ENCODE measurements around the gene TNIK. TPM values are rescaled to one million over a fixed set of nuclear protein-coding genes. Genes with fewer than 3 reads are reported as not detected.

Gene TNIK
- total RNA-seq, 1 experiment from 2014 or later, result 7.0 TPM

DNA sequence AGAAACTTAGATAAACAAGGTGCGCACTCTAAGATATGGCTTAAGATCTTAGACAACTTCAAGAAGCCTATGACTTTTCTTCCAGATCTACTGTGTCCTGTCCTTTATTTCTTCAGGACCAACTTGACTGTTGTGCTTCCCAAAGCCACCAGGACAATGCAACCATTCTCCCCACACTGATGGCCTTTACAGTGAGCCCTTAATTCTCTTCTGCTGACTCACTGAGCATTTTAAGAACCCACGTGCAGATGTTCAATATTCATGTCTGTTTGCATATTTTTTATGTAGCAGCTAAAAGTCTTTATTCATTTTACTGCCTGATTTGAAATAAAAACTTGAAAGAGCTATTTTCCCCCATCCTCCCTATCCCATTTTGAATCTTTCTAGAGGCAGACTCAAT, 330.4 kb downstream of the TNIK start:
- CTCF ChIA-PET, result no interaction called here
- peak; percentile 41 for DNase-seq
- BruUV-seq (replicated peaks), result no TSS peak

DNA sequence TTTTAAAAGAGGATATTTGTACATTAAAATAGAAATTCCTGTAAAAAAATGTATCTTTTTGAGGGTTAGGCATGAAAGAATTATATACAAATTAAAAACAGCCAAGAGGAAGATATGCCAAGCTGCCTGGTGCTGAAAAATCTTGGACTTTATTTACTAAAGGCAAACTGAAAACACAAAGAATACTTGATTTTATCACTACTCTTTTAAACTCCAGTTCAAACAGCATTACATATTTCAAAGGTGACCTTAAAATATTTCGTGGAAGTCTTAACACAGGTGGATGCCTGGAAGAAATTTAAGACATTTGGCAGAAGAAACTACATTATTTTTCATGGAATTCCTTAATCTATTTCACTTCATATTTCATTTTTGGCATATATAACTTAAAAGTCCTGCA, 332.6 kb downstream of the TNIK start:
- no peak overlapping the region for H3K27ac ChIP-seq (ENCODE audit: low read length)

More for the DNA sequence above, 330.4 kb downstream of the TNIK start:
- H4K20me1 ChIP-seq (ENCODE audit: low read length), result no peaks in the 10 kb centered on the region
- no peak overlapping the region for H3K9ac ChIP-seq (ENCODE audit: low read length)
- H2AFZ ChIP-seq (ENCODE audit: low read length), result no peak overlapping the region
- H3K27me3 ChIP-seq (ENCODE audit: low read length), result no peaks in the 10 kb centered on the region
- peaks cover 19% of the 10 kb centered on the region for H3K4me1 ChIP-seq (ENCODE audit: insufficient read depth, low read length)
- POLR2A ChIA-PET (ENCODE audit: unreplicated experiment), result no interaction called here
- H3K79me2 ChIP-seq (ENCODE audit: low read length), result no peaks in the 10 kb centered on the region
- H3K36me3 ChIP-seq (ENCODE audit: low read depth, low read length), result no peaks in the 10 kb centered on the region
- no peak overlapping the region for H3K4me3 ChIP-seq (ENCODE audit: low read length)
- intact Hi-C loops (cut with micrococcal nuclease), result no loop called here
- no peak overlapping the region for H3K27ac ChIP-seq (ENCODE audit: low read length)
- no peaks in the 10 kb centered on the region for H3K9me3 ChIP-seq (ENCODE audit: low read length)
- H3K4me2 ChIP-seq (ENCODE audit: low read length), result no peak overlapping the region
- H3K9me2 ChIP-seq (replicated peaks; ENCODE audit: low read length), result no peaks in the 10 kb centered on the region
- H3F3A ChIP-seq (ENCODE audit: low read length, unreplicated experiment), result no peaks in the 10 kb centered on the region
- peak; percentile 43 for ATAC-seq
- TF ChIP-seq EZH2 (IDR thresholded peaks at IDR 0.05; ENCODE audit: low read length, unreplicated experiment) (no peak), EZH2phosphoT487 (IDR thresholded peaks at IDR 0.05; ENCODE audit: borderline replicate concordance, low read length) (no peak)
- TF ChIP-seq, protein P1, sequence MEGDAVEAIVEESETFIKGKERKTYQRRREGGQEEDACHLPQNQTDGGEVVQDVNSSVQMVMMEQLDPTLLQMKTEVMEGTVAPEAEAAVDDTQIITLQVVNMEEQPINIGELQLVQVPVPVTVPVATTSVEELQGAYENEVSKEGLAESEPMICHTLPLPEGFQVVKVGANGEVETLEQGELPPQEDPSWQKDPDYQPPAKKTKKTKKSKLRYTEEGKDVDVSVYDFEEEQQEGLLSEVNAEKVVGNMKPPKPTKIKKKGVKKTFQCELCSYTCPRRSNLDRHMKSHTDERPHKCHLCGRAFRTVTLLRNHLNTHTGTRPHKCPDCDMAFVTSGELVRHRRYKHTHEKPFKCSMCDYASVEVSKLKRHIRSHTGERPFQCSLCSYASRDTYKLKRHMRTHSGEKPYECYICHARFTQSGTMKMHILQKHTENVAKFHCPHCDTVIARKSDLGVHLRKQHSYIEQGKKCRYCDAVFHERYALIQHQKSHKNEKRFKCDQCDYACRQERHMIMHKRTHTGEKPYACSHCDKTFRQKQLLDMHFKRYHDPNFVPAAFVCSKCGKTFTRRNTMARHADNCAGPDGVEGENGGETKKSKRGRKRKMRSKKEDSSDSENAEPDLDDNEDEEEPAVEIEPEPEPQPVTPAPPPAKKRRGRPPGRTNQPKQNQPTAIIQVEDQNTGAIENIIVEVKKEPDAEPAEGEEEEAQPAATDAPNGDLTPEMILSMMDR (conservative IDR thresholded peaks at IDR 0.05; ENCODE audit: low read depth, low read length), result no peak

More for the DNA sequence above, 332.6 kb downstream of the TNIK start:
- no peak for TF ChIP-seq EZH2 (IDR thresholded peaks at IDR 0.05; ENCODE audit: low read length, unreplicated experiment)
- TF ChIP-seq EZH2phosphoT487 (IDR thresholded peaks at IDR 0.05; ENCODE audit: borderline replicate concordance, low read length), result no peak
- TF ChIP-seq, protein P1 (conservative IDR thresholded peaks at IDR 0.05; ENCODE audit: low read depth, low read length), result no peak
- H3K4me3 ChIP-seq (ENCODE audit: low read length), result no peak overlapping the region
- ChIA-PET CTCF (no interaction called here), POLR2A (ENCODE audit: unreplicated experiment) (no interaction called here)
- no peaks in the 10 kb centered on the region for H3K9me2 ChIP-seq (replicated peaks; ENCODE audit: low read length)
- H3K36me3 ChIP-seq (ENCODE audit: low read depth, low read length), result no peaks in the 10 kb centered on the region
- BruUV-seq (replicated peaks), result no TSS peak
- no peak overlapping the region for H3K9ac ChIP-seq (ENCODE audit: low read length)
- no peaks in the 10 kb centered on the region for H3K79me2 ChIP-seq (ENCODE audit: low read length)
- no peak for ATAC-seq
- H3K27me3 ChIP-seq (ENCODE audit: low read length), result no peaks in the 10 kb centered on the region
- no peak for DNase-seq
- H3K4me1 ChIP-seq (ENCODE audit: insufficient read depth, low read length), result peaks cover 8% of the 10 kb centered on the region
- H3K9me3 ChIP-seq (ENCODE audit: low read length), result no peaks in the 10 kb centered on the region
- no peak overlapping the region for H2AFZ ChIP-seq (ENCODE audit: low read length)
- no peaks in the 10 kb centered on the region for H4K20me1 ChIP-seq (ENCODE audit: low read length)
- no peaks in the 10 kb centered on the region for H3F3A ChIP-seq (ENCODE audit: low read length, unreplicated experiment)
- intact Hi-C loops (cut with micrococcal nuclease), result no loop called here
- H3K4me2 ChIP-seq (ENCODE audit: low read length), result no peak overlapping the region
